ENCODE data around the gene GRK3.

DNA sequence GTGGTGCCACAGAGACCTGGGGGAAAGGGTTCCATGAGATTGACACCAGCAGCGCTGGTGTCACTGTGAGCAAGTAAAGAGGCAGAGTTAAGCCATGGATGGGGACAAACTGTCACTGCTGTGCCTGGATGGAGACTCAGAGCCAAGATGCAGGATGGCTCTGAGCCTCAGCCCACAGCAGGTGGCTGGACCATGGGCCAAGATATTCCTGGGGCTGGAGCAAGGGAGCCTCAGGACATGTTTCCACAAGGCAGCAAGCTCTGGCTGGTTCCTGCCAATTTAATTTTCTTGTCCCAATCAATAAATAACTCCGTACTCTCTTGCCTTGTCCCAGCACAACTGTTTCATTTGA, 200.5 kb downstream of the GRK3 start:
- TF ChIP-seq POLR2A (IDR thresholded peaks at IDR 0.05; ENCODE audit: low read depth, low read length) (no peak), POLR2AphosphoS5 (IDR thresholded peaks at IDR 0.05; ENCODE audit: insufficient read depth, low read depth, low read length) (no peak), EZH2 (IDR thresholded peaks at IDR 0.05; ENCODE audit: borderline replicate concordance, low read depth, low read length, severe bottlenecking) (no peak)
- TF ChIP-seq, protein P1, sequence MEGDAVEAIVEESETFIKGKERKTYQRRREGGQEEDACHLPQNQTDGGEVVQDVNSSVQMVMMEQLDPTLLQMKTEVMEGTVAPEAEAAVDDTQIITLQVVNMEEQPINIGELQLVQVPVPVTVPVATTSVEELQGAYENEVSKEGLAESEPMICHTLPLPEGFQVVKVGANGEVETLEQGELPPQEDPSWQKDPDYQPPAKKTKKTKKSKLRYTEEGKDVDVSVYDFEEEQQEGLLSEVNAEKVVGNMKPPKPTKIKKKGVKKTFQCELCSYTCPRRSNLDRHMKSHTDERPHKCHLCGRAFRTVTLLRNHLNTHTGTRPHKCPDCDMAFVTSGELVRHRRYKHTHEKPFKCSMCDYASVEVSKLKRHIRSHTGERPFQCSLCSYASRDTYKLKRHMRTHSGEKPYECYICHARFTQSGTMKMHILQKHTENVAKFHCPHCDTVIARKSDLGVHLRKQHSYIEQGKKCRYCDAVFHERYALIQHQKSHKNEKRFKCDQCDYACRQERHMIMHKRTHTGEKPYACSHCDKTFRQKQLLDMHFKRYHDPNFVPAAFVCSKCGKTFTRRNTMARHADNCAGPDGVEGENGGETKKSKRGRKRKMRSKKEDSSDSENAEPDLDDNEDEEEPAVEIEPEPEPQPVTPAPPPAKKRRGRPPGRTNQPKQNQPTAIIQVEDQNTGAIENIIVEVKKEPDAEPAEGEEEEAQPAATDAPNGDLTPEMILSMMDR (IDR thresholded peaks at IDR 0.05; ENCODE audit: extremely low read depth in 1 of 2, insufficient read depth in 1 of 2, low read depth in 1 of 2, low read length in 2 of 2) = no peak
